C4-2B (cell line): ENCODE data around the gene TNIP2.

Source experiments
- CTCF ChIP-seq: fragments of 450-650 bp; conservative IDR thresholded peaks from 2 replicates; pipeline ENCODE4 v1.5.1; 2017; ENCODE audit warnings: mild to moderate bottlenecking
- ZFX ChIP-seq: fragments of 450-650 bp; IDR thresholded peaks from 2 replicates; pipeline ENCODE4 v1.6.1; 2017

- no peak for TF ChIP-seq CTCF
- TF ChIP-seq ZFX: no peak
These were observed 23.6 kb downstream of the TNIP2 start for GRCh38 chr4:2732526-2732925.
